HL-60 (cell line): ENCODE measurements around the gene ASCC2.

Experiments used
- CTCF ChIP-seq: IDR thresholded peaks from one replicate; pipeline ENCODE4 v1.5.1; 2011; ENCODE audit warnings: low read length, control low read depth, inconsistent platforms; ENCODE audit not compliant: insufficient read depth
- REST ChIP-seq: IDR thresholded peaks from 2 replicates; pipeline ENCODE4 v1.6.1; 2012; ENCODE audit warnings: low read depth; ENCODE audit not compliant: insufficient replicate concordance

- TF ChIP-seq CTCF, result no peak
- TF ChIP-seq REST, result no peak
Measured at GRCh38 chr22:29824677-29825076, 13.4 kb downstream of the ASCC2 start.
